GM19035 (cell line): Measurements from ENCODE around the gene SMIM36.
"Not testable (repeated sequence)": the region's sequence is repeated elsewhere in the genome, so short reads cannot be mapped to it uniquely, and the experiment has no call there.

Experiments
- ATAC-seq: cut with Tn5 transposase; IDR thresholded peaks from one replicate; pipeline ENCODE4 v1.9.1; 2021; ENCODE audit not compliant: unreplicated experiment

SMIM36 gene

DNA sequence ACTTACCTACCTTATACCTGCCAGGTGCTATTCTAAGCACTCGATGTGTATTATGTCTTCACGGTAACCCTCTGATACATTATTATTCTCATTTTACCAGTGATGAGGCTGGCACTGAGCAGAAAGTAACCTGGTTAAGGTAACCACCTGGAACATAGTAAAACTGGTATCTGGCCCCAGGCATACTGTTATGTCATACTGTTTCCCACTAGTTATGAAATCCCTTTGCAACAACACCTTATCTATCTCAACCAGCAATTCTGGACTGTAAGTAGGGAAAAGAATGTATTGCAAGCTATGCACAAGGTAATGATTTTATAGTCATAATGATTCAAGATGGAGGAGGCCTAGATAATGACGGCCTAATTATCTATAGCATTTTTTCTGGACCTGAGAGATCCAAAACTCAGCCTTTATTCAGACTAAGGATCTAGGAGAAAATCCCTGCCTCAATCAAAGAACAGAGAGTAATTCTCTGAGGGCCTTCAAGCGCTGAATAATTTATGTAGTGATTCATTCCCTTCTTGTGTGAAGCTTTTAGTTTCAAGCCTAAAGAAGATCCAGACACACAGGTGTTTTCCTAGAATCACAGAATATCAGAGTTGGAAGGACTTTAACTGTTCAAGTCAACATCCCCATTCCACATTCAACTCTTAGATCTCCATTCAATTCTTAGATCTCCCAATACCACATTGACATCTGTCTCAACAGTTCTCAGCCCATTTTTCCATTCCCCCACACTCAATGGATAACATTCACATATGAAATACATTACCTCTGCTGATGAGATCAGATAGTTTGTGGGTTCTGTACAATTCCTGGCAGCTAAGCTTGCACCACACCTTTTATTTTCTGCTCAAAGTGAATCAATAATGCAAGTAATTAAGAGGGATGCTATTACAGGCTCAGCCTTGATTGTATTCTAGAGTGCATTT is 74.8 kb downstream of the SMIM36 start:
- ATAC-seq: peak; percentile 14

- ATAC-seq: no peak
These were observed 75.8 kb downstream of the SMIM36 start for GRCh38 chr17:55435408-55435807.

GRCh38 chr17:55434721-55435120 is 76.5 kb downstream of the SMIM36 start:
- ATAC-seq: no peak

GRCh38 chr17:55433629-55434422 is 77.4 kb downstream of the SMIM36 start:
- ATAC-seq: no peak

DNA sequence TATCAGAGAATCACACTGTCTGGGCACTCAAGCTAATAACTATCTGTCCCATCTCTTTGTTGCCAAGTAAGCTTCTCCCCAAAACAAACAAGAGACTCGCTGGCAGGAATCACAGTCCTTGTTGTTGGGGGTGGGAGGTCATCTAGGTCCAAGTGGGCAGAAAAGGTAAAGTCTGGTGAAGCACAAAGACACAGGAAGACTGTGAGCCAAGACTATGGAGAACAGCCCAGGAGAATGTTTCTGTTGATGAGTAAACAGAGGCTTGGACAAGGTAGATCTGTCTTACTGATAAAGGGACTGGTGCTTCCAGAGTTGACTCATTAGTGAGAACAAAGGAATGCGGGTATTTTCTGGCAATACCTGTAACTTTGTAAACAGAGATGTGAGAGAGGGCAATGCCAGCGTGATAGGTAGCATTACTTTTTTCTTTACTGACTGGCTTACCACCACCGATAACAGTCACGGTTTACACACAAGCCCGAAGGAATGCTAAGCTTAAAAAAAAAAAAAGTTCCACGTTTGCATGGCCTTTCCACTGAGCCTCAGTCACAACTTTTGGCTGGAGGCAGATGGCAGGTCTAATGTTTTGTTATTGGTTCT is 78.1 kb downstream of the SMIM36 start:
- ATAC-seq: no peak

DNA sequence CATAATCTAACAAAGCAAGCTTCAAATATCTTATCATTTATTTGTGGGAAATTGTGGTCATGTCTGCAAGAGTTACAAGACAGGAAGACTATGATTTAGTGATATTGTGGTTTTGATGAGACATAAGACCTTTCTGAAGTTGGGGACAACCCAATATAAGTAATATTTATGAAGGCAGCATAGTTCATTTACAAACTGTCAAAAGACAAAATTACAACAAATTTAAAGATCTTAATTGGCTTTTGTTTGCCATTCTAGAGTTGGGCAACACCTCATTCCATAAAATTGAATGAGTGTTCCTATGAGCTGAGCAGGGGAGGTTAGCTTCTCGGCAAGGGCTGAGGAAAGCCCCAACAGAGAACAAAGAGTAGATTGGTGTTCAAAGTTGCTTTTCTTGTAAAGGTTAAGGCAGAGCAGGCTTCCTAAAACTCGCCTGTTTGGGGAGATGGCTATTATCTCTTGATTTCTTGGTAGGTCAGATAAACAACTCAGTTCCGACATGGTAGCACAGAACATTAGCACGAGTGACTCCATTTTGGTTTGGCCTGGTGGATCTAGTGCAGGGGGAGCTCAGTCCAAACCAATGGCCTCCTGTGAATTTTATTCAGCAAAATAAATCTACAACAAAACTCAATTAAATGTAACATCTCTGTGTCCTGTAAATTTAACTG is 78.8 kb downstream of the SMIM36 start:
- ATAC-seq: no peak

DNA sequence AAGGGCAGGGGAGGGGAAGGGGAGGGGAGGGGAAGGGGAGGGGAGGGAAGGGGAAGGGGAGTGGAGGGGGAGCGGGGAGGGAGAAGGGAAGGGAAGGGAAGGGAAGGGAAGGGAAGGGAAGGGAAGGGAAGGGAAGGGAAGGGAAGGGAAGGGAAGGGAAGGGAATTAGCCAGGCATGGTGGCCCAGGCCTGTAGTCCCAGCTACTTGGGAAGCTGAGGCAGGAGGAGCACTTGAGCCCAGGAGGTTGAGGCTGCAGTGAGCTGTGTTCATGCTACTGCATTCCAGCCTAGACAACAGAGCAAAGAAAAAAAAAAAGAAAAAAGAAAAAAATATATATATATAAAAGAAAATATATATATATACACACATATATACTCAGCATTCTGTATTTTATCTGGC is 79.3 kb downstream of the SMIM36 start:
- ATAC-seq: not testable (repeated sequence)

DNA sequence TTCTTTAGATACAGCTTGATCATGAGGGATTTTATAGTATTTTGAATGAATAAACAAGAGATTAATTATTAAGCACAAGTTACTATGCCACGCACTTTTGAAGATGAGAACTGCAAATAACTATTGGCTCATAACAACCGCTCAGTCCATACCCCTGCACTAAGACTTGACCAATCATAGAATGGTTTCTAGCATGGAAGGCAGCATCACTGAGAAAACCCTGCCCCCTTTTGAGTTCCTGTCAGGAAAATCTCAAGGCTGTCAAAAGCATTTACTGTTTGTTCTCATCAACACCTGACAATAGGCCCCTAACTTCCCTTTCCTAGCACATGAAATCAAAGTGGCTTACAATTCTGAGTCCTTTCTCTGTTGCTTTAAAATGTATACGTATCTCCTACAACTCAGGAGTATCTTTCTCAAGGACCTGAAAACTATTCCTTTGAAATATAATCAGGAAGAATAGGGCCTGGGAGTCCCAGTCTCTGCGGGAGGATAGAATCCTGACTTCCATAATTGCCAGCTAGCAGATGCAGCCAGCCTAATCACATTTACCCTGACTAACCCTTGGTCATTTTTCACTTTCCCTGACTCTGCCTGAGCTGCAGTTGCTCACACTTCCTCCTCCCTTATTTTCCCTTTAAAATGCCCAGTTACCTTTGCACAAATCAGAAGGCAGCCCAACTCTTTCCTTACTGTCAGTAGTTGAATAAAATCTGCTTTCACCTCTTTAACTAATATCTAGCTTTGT is 80.5 kb downstream of the SMIM36 start:
- no peak for ATAC-seq

GRCh38 chr17:55427587-55427882 is 83.7 kb downstream of the SMIM36 start:
- ATAC-seq: peak; percentile 26

GRCh38 chr17:55426851-55427586 is 84.2 kb downstream of the SMIM36 start:
- peak; percentile 56 for ATAC-seq

- ATAC-seq: no peak
These were observed 86.2 kb downstream of the SMIM36 start for GRCh38 chr17:55424893-55425540.

GRCh38 chr17:55423535-55423934 is 87.7 kb downstream of the SMIM36 start:
- no peak for ATAC-seq

- not testable (repeated sequence) for ATAC-seq
These were observed 88.5 kb downstream of the SMIM36 start for GRCh38 chr17:55422828-55423164.

DNA sequence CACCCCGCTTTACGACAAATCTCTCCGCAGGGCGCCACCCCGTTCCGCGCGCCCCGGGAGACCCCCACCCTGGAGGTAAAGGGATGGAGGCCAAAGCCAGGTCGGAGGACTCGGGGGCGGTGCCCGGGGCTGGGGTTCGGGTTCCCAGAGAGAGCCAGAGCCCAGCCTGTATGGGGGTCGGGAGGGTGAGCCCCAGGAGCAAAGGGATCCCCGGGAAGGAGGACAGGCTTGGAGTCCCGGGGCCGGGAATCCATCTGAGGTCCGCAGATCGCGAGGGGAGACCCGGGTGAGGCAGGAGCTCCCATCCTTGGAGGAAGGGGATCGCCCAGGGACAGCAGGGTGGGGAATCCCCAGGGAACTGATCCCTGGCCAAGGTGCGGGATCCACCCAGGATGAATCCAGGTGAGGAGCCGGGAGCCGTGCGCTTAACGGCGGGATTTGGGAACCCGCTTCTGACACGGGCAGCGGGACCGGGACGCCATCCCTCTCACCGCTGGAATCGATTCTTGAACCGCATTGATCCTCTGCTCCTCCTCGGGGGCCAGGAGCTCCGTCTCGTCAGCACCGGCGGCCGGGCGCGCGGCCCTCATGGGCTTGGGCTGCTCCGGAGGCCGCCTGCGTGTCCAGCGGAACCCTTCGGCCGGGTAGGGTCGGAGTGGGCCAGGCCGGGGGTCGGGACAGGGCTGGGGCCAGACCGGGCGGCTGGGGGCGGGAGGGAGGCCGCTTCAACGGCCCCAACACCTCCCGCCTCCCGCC is 89.9 kb downstream of the SMIM36 start, which contains the start of gene MMD:
TSS of gene MMD (minus strand) at position 657 of the 756 bp plus-strand sequence. CDS start at position 517, 140 bp downstream.
- ATAC-seq: peak; percentile 35

DNA sequence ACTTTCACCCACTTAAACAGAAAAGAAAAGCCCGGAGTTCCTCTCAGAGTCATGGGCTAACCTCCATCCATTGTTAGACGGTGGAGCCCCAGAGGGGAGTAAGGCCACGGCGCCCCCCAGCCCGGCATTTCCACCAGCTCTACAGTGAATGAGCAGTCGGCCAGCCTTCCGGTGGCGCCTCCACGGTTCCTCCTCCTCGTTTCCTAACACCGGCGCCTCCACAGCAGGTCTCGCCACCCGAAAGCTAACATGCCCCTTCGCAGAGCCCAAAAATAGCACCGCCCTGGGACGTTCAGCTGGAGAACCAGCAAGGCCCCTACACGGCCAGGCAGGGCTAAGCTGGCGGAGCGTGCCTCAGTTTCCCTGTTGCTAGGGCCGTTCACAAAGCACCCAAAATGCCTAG is 90.5 kb downstream of the SMIM36 start:
- no peak for ATAC-seq

- ATAC-seq: peak; percentile 25
These were observed 91.0 kb downstream of the SMIM36 start for GRCh38 chr17:55420067-55420775.

- no peak for ATAC-seq
These were observed 92.6 kb downstream of the SMIM36 start for GRCh38 chr17:55418369-55419268.
